ENCODE measurements around the gene SLC9A9.

The SLC9A9 gene

DNA sequence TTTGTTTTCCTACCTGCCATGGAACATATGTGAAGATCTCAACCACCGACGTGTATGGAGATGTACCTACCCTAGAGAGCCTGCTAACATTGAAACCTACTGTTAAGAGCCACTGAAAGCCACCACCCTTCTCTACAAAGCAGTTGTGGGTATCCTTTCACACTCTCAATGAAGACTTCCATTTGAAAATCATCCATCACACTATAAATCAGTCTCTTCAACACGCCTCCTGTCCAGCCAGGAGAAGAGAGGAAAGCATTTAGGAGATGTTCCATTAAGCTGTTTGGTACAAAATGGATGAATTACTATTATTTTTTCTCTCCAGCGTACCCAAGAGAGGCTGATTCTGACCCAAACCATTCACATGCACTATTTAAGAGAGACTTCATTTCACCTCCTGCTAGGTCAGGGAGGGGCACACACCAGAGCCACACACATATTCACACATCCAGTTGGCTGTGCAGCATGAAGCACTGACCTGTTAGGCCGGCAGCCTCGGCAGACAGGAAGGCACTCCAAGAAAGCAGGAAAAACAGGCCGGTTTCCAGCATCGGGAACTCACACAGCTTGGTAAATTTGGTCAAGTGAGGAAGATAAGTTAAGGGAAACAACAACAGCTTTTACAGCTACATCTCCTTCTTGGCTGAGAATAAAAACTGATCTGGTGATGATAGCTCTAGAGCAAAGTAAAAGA lies 274.5 kb downstream of the SLC9A9 start:
- H3K4me3 ChIP-seq (replicated peaks in 1 of 2; ENCODE audit: low read depth in 2 of 2, low read length in 2 of 2), result no peak overlapping the region
- no peak for DNase-seq (ENCODE audit: low read depth in 2 of 2)
- TF ChIP-seq, protein P1, sequence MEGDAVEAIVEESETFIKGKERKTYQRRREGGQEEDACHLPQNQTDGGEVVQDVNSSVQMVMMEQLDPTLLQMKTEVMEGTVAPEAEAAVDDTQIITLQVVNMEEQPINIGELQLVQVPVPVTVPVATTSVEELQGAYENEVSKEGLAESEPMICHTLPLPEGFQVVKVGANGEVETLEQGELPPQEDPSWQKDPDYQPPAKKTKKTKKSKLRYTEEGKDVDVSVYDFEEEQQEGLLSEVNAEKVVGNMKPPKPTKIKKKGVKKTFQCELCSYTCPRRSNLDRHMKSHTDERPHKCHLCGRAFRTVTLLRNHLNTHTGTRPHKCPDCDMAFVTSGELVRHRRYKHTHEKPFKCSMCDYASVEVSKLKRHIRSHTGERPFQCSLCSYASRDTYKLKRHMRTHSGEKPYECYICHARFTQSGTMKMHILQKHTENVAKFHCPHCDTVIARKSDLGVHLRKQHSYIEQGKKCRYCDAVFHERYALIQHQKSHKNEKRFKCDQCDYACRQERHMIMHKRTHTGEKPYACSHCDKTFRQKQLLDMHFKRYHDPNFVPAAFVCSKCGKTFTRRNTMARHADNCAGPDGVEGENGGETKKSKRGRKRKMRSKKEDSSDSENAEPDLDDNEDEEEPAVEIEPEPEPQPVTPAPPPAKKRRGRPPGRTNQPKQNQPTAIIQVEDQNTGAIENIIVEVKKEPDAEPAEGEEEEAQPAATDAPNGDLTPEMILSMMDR (IDR thresholded peaks at IDR 0.05; ENCODE audit: low read depth, low read length), result no peak

DNA sequence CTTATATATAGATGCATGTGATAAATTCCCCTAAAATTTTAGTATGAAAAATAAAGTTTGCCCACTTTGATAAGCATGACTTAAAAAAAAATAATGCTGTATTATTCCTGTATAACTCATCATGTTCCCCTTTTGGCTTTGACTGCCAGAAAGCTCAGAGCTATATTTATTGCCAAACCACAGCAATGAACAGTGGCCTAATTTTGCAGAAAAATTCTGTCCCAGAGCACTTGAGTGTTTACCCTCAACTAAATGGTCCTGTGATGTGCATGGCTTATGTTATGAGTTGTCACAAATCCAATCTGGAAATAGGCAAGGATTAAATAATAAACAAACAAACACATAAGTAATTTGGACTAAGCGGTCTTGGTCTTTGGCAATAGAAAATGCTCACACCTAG lies 276.7 kb downstream of the SLC9A9 start:
- no peak overlapping the region for H3K4me3 ChIP-seq (replicated peaks in 1 of 2; ENCODE audit: low read depth in 2 of 2, low read length in 2 of 2)
- TF ChIP-seq, protein P1 (IDR thresholded peaks at IDR 0.05; ENCODE audit: low read depth, low read length), result no peak
- peak; percentile 52 to 58 for DNase-seq (ENCODE audit: low read depth in 2 of 2)

DNA sequence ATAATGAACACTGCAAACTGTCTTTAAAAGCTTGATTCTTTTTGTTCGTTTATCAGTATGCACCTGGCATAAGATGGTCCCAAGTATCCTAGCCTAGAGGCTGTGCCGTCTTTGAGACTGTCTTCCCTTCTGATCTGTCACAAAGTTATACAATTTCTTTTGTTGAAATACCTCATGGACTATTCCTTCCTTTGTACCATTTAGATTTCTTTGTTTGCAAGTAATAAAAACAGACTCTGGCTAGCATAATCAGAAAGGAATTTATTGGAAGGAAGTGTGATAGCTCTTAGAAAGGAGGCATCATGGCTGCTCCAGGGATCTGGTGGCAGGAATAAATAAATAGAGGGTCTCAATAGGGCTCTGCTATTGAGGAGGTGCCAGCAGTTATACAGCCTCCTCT lies 280.4 kb downstream of the SLC9A9 start:
- DNase-seq (ENCODE audit: low read depth in 2 of 2), result peak in 1 of 2 donors; percentile 14
- TF ChIP-seq, protein P1 (IDR thresholded peaks at IDR 0.05; ENCODE audit: low read depth, low read length), result no peak
- no peak overlapping the region for H3K4me3 ChIP-seq (replicated peaks in 1 of 2; ENCODE audit: low read depth in 2 of 2, low read length in 2 of 2)

DNA sequence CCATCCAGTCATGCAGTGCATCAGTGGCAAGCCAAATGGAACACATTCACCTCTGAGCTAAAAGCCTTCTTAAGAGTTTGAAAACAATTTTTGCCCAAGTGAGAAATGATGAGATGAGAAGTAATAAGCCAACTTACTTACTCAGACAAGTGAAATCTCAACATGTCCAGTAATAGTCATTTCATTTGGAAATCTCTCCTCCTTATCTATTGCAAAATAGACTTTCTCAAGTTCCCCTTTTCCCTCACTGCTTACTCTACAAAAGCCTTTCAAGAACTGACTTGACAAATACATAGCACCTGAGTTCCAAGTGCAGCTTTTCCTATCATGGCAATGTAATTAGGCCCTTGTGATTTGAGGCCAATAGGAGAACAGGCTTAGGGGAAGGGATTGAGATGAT lies 282.3 kb downstream of the SLC9A9 start:
- DNase-seq (ENCODE audit: low read depth in 2 of 2), result peak; percentile 47 to 67
- no peak overlapping the region for H3K4me3 ChIP-seq (replicated peaks in 1 of 2; ENCODE audit: low read depth in 2 of 2, low read length in 2 of 2)
- TF ChIP-seq, protein P1 (IDR thresholded peaks at IDR 0.05; ENCODE audit: low read depth, low read length), result no peak

DNA sequence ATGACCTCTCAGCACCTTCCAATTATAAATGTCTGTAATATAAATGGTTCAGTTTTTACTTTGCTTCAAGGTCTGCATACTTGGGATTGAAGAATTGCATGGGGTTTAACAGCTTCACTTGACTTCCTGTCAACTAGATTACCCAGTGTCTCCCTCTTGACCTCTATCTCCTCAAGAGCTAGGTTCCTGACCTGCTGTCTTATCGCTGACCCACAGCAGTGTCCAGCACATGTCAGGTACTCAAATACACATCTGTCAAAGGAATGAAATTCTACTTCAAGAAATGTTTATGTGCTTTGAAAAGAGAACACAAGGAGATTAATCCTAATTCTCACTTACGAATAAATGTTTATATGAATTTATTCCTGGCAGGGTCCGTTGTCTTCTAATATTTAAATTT lies 284.5 kb downstream of the SLC9A9 start:
- H3K4me3 ChIP-seq (replicated peaks in 1 of 2; ENCODE audit: low read depth in 2 of 2, low read length in 2 of 2), result no peak overlapping the region
- TF ChIP-seq, protein P1 (IDR thresholded peaks at IDR 0.05; ENCODE audit: low read depth, low read length), result no peak
- DNase-seq (ENCODE audit: low read depth in 2 of 2), result no peak

DNA sequence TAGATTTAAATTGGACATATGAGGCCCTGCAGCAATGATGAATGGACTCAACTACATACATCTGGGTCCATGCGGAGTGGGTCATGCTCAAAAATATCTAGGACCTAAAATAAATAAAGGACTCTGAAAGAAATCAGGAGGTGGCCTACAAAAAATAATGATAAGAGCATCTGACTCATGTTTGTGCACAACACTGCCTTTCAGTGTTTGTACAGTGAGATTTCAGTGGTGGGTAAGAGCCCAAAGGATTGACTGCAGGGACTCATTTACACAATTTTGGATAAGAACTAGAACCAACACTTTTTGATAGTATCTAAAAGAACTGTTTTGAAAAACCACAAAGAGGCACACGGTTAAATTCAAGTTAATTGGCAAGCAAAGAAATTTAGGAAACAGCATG lies 285.5 kb downstream of the SLC9A9 start:
- no peak overlapping the region for H3K4me3 ChIP-seq (replicated peaks in 1 of 2; ENCODE audit: low read depth in 2 of 2, low read length in 2 of 2)
- TF ChIP-seq, protein P1 (IDR thresholded peaks at IDR 0.05; ENCODE audit: low read depth, low read length), result no peak
- peak in 1 of 2 donors; percentile 18 for DNase-seq (ENCODE audit: low read depth in 2 of 2)

DNA sequence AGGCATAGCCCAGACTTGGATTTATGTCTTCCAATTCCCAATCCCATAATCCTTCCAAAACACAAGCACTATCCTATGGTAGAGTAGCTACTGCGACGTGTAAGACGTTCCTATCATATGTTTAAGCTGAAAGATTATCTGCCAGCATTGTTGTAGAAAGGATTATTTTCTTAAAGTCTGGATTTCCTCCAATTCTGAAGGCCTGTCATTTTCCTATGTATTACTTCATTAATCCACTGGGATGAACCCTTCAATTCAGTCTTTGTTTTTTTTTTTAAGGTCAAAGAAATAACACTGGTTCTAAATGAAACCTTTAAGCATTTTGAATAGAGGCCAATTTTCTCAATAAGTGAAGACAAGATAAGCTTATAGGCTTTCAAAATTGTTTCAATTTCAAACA lies 289.0 kb downstream of the SLC9A9 start:
- DNase-seq (ENCODE audit: low read depth in 2 of 2), result peak in 1 of 2 donors; percentile 36
- H3K4me3 ChIP-seq (replicated peaks in 1 of 2; ENCODE audit: low read depth in 2 of 2, low read length in 2 of 2), result no peak overlapping the region
- TF ChIP-seq, protein P1 (IDR thresholded peaks at IDR 0.05; ENCODE audit: low read depth, low read length), result no peak
